A673 (cell line): Measurements from ENCODE around the gene CAMSAP3. TPM values are rescaled to one million over a fixed set of nuclear protein-coding genes. Genes with fewer than 3 reads are reported as not detected.

Experiments used
- BruUV-seq: library from RNA; stranded (reverse); fragments of 400-500 nt; replicated peaks from 2 replicates; lab custom pipeline; 2021; lab: Mats Ljungman, UMichigan
- CTCF ChIA-PET: fragments of 300-600 bp; sonication (Branson Sonifier 250); formaldehyde crosslinking; loops from one replicate; lab custom pipeline; 2022; ENCODE audit warnings: antibody characterized with exemption; lab: Charles Lee
- POLR2A ChIA-PET: fragments of 300-600 bp; sonication (Branson Sonifier 250); formaldehyde crosslinking; loops from one replicate; lab custom pipeline; 2022; ENCODE audit warnings: antibody characterized with exemption; ENCODE audit not compliant: low non-redundant PET; lab: Charles Lee
- DNase-seq: peaks from one replicate; pipeline ENCODE4 v3.0.0-alpha.2; 2015; ENCODE audit warnings: low spot score
- H3K27ac ChIP-seq: fragments of 200-600 bp; sonication (generic); 2 replicates; pipeline ENCODE4 v1.5.1; 2016; ENCODE audit warnings: mixed run types, low read depth, mild to moderate bottlenecking, mixed read lengths, antibody characterized with exemption, low read length; ENCODE audit not compliant: poor library complexity, severe bottlenecking
- H3K27me3 ChIP-seq: fragments of 200-600 bp; sonication (generic); replicated peaks from 2 replicates; pipeline ENCODE4 v1.6.1; 2017; ENCODE audit warnings: mixed run types, low read depth, mild to moderate bottlenecking, mixed read lengths, antibody characterized with exemption, low read length; ENCODE audit not compliant: insufficient read depth, poor library complexity
- H3K36me3 ChIP-seq: fragments of 200-600 bp; sonication (generic); 2 replicates; pipeline ENCODE4 v1.6.1; 2016; ENCODE audit warnings: mixed run types, mild to moderate bottlenecking, mixed read lengths, antibody characterized with exemption, low read length; ENCODE audit not compliant: insufficient read depth, poor library complexity, severe bottlenecking
- H3K4me1 ChIP-seq: fragments of 200-600 bp; sonication (generic); 2 replicates; pipeline ENCODE4 v1.6.1; 2017; ENCODE audit warnings: mixed run types, mild to moderate bottlenecking, mixed read lengths, antibody characterized with exemption, low read length; ENCODE audit not compliant: insufficient read depth, poor library complexity, severe bottlenecking
- H3K4me3 ChIP-seq: fragments of 200-600 bp; sonication (generic); 2 replicates; pipeline ENCODE4 v1.5.1; 2016; ENCODE audit warnings: low read depth, mixed run types, mild to moderate bottlenecking, mixed read lengths, low read length; ENCODE audit not compliant: poor library complexity, severe bottlenecking
- H3K9me3 ChIP-seq: fragments of 200-600 bp; sonication (generic); 2 replicates; pipeline ENCODE4 v1.6.1; 2016; ENCODE audit warnings: mixed run types, low read depth, mild to moderate bottlenecking, mixed read lengths, antibody characterized with exemption, low read length; ENCODE audit not compliant: poor library complexity, severe bottlenecking
- CTCF ChIP-seq: fragments of 300-800, 200-600 bp; sonication (generic); conservative IDR thresholded peaks from 2 replicates; pipeline ENCODE4 v1.5.1; 2017; ENCODE audit warnings: low read depth, mild to moderate bottlenecking, antibody characterized with exemption, low read length, moderate library complexity, mixed read lengths
- EZH2 ChIP-seq: fragments of 200-600 bp; sonication (generic); IDR thresholded peaks from 2 replicates; pipeline ENCODE4 v1.6.1; 2017; ENCODE audit warnings: borderline replicate concordance, low read depth, mild to moderate bottlenecking, mixed read lengths, antibody characterized with exemption, low read length; ENCODE audit not compliant: poor library complexity, severe bottlenecking
- intact Hi-C: fragments of 100-400 bp; cut with micrococcal nuclease; formaldehyde crosslinking; loops from one replicate; pipeline ENCODE4 v1.10.0; 2022; ENCODE audit not compliant: unreplicated experiment
- total RNA-seq: library from RNA; stranded (reverse); gene quantifications from 2 replicates; pipeline ENCODE4 v1.2.3, GENCODE V29; 2021

The CAMSAP3 gene
- total RNA-seq, 1 experiment from 2014 or later = 1.2 TPM

GRCh38 chr19:7625763-7626372, 30.2 kb downstream of the CAMSAP3 start:
- CTCF ChIA-PET = no interaction called here
- H3K4me1 ChIP-seq = peaks cover 12% of the 10 kb centered on the region
- no peaks in the 10 kb centered on the region for H3K9me3 ChIP-seq
- no peak for DNase-seq
- intact Hi-C loops = no loop called here
- H3K36me3 ChIP-seq = peaks cover 26% of the 10 kb centered on the region
- BruUV-seq = no TSS peak
- H3K27me3 ChIP-seq = no peaks in the 10 kb centered on the region
- POLR2A ChIA-PET = no interaction called here
- H3K27ac ChIP-seq = no peak overlapping the region
- no peak overlapping the region for H3K4me3 ChIP-seq
- TF ChIP-seq CTCF = no peak
- no peak for TF ChIP-seq EZH2

- ChIA-PET POLR2A (no interaction called here), CTCF (no interaction called here)
- H3K27ac ChIP-seq = no peak overlapping the region
- H3K9me3 ChIP-seq = no peaks in the 10 kb centered on the region
- H3K4me3 ChIP-seq = no peak overlapping the region
- no peak for DNase-seq
- BruUV-seq = no TSS peak
- no peak for TF ChIP-seq EZH2
- TF ChIP-seq CTCF = no peak
- peaks cover 22% of the 10 kb centered on the region for H3K36me3 ChIP-seq
- intact Hi-C loops = no loop called here
- no peaks in the 10 kb centered on the region for H3K27me3 ChIP-seq
- peaks cover 12% of the 10 kb centered on the region for H3K4me1 ChIP-seq
Measured at GRCh38 chr19:7627166-7627565, 31.5 kb downstream of the CAMSAP3 start.

- Histone ChIP-seq H3K27ac (peak overlapping the region; percentile 73), H3K4me1 (peaks cover 12% of the 10 kb centered on the region), H3K27me3 (no peaks in the 10 kb centered on the region), H3K36me3 (peaks cover 8% of the 10 kb centered on the region), H3K4me3 (peak overlapping the region; percentile 83), H3K9me3 (no peaks in the 10 kb centered on the region)
- TF ChIP-seq EZH2 (no peak), CTCF (no peak)
- ChIA-PET POLR2A (no interaction called here), CTCF (interaction anchor here (1.0 kb wide), 2 partner anchors 52 to 60 kb away, joined by 4 to 5 read pairs; partner anchors contain the start of gene TRAPPC5)
- BruUV-seq = TSS peak; percentile 86
- intact Hi-C loops = no loop called here
- DNase-seq = no peak
Measured at GRCh38 chr19:7628589-7629311, 33.1 kb downstream of the CAMSAP3 start.
